ENCODE measurements around the gene PTPRD. TPM values are rescaled to one million over a fixed set of nuclear protein-coding genes. Genes with fewer than 3 reads are reported as not detected.

PTPRD gene
- total RNA-seq, 4 donors from 2014 or later: 19.6 to 78.9 (median 45.6) TPM

DNA sequence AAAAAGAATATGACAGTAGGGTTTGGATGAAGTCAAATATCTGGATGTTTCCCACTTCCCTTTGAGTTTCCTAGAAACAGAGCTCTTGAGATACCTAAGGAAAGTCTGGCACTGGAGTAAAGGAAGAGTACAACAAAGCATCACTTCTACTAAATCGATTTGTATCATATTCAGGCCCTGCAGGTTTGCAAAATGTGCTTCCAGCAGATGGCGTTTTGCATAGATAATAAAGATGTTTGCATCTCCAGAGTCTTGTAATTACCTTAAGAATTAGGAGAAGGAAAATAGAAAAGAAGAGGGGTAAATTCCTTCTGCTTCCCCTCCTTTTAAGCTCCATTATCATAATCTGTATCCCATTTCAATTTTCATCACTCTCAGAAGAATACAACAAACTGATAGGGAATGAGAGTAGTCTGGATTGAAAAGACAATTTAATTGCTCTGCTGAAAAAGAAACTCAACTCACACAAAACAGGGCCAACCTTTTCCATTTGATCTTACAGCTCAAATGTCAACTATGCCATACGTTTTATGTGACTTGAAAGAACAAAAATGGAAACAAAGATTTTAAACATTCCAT is 380.4 kb downstream of the PTPRD start:
- DNase-seq: no peak
- no peak for TF ChIP-seq POLR2A (IDR thresholded peaks at IDR 0.05)
- TF ChIP-seq, protein P1, sequence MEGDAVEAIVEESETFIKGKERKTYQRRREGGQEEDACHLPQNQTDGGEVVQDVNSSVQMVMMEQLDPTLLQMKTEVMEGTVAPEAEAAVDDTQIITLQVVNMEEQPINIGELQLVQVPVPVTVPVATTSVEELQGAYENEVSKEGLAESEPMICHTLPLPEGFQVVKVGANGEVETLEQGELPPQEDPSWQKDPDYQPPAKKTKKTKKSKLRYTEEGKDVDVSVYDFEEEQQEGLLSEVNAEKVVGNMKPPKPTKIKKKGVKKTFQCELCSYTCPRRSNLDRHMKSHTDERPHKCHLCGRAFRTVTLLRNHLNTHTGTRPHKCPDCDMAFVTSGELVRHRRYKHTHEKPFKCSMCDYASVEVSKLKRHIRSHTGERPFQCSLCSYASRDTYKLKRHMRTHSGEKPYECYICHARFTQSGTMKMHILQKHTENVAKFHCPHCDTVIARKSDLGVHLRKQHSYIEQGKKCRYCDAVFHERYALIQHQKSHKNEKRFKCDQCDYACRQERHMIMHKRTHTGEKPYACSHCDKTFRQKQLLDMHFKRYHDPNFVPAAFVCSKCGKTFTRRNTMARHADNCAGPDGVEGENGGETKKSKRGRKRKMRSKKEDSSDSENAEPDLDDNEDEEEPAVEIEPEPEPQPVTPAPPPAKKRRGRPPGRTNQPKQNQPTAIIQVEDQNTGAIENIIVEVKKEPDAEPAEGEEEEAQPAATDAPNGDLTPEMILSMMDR (IDR thresholded peaks at IDR 0.05): peak in 1 of 6 experiments; percentile 20
- no peaks in the 10 kb centered on the region for H3K36me3 ChIP-seq
- H3K27me3 ChIP-seq: no peaks in the 10 kb centered on the region
- H3K4me3 ChIP-seq (replicated peaks in 1 of 3): no peak overlapping the region
- no peak overlapping the region for H3K27ac ChIP-seq
- WGBS, 2 donors: 35 to 44% methylated on average over 3 of the region's 3 CpGs
- H3K9me3 ChIP-seq: no peaks in the 10 kb centered on the region
- intact Hi-C loops (cut with DNase I): no loop called here
- no peaks in the 10 kb centered on the region for H3K4me1 ChIP-seq

DNA sequence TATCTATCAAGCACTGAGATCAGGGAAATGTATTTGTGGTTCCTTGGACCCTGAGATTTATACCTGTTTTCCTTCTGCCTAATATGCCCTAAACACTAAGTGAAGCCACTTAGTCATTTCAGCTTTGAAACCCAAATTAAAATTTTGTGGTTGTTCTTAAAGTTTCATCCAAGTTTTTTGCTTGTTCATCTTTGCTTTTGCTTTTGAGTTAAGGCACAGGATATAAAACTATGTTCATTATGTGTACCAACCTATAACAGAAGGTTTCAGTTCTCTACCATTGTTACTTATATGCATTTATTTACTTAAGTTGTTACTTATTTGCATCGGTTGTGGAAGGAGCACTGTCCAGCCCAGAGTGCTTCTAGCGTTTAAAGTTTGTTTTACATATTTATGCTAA is 382.3 kb downstream of the PTPRD start:
- intact Hi-C loops (cut with DNase I): no loop called here
- no peaks in the 10 kb centered on the region for H3K4me1 ChIP-seq
- H3K27ac ChIP-seq: no peak overlapping the region
- TF ChIP-seq POLR2A (IDR thresholded peaks at IDR 0.05): no peak
- TF ChIP-seq, protein P1 (IDR thresholded peaks at IDR 0.05): no peak
- DNase-seq: no peak
- WGBS, 2 donors: 88 to 95% methylated on average over 2 of the region's 2 CpGs
- no peaks in the 10 kb centered on the region for H3K27me3 ChIP-seq
- H3K4me3 ChIP-seq (replicated peaks in 1 of 3): no peak overlapping the region
- no peaks in the 10 kb centered on the region for H3K9me3 ChIP-seq
- no peaks in the 10 kb centered on the region for H3K36me3 ChIP-seq

- H3K36me3 ChIP-seq: no peaks in the 10 kb centered on the region
- intact Hi-C loops (cut with DNase I): no loop called here
Measured at GRCh38 chr9:10228082-10228481, 384.7 kb downstream of the PTPRD start.

GRCh38 chr9:10226996-10227395 is 385.8 kb downstream of the PTPRD start:
- Histone ChIP-seq H3K4me3 (replicated peaks in 1 of 3) (no peak overlapping the region), H3K27me3 (no peaks in the 10 kb centered on the region), H3K27ac (no peak overlapping the region), H3K4me1 (no peaks in the 10 kb centered on the region), H3K36me3 (no peaks in the 10 kb centered on the region), H3K9me3 (no peaks in the 10 kb centered on the region)
- 76 to 81% methylated on average over 4 of the region's 4 CpGs for WGBS, 2 donors
- intact Hi-C loops (cut with DNase I): no loop called here
- TF ChIP-seq POLR2A (IDR thresholded peaks at IDR 0.05): no peak
- TF ChIP-seq, protein P1 (IDR thresholded peaks at IDR 0.05): no peak
- DNase-seq: no peak

More at GRCh38 chr9:10228082-10228481, 384.7 kb downstream of the PTPRD start:
- TF ChIP-seq, protein P1 (IDR thresholded peaks at IDR 0.05): no peak
- no peak for TF ChIP-seq POLR2A (IDR thresholded peaks at IDR 0.05)
- H3K27ac ChIP-seq: no peak overlapping the region
- no peak for DNase-seq
- no peaks in the 10 kb centered on the region for H3K9me3 ChIP-seq
- H3K4me1 ChIP-seq: no peaks in the 10 kb centered on the region
- H3K27me3 ChIP-seq: no peaks in the 10 kb centered on the region
- H3K4me3 ChIP-seq (replicated peaks in 1 of 3): no peak overlapping the region
- whole genome bisulfite sequencing, 2 donors: 10 to 12% methylated on average over 1 of the region's 1 CpG

- no peak for DNase-seq
- no peaks in the 10 kb centered on the region for H3K4me1 ChIP-seq
- 61 to 69% methylated on average over 3 of the region's 3 CpGs for WGBS, 2 donors
- no peak overlapping the region for H3K27ac ChIP-seq
- no peaks in the 10 kb centered on the region for H3K27me3 ChIP-seq
- TF ChIP-seq, protein P1 (IDR thresholded peaks at IDR 0.05): no peak
- no peak for TF ChIP-seq POLR2A (IDR thresholded peaks at IDR 0.05)
- H3K9me3 ChIP-seq: no peaks in the 10 kb centered on the region
- H3K36me3 ChIP-seq: no peaks in the 10 kb centered on the region
- no peak overlapping the region for H3K4me3 ChIP-seq (replicated peaks in 1 of 3)
- intact Hi-C loops (cut with DNase I): no loop called here
Measured at GRCh38 chr9:10212702-10213101, 400.1 kb downstream of the PTPRD start.

All from thyroid gland (tissue), 4 donors.